HG02798 (cell line): ENCODE data around the gene RASSF7.
"Not testable (repeated sequence)": the region's sequence is repeated elsewhere in the genome, so short reads cannot be mapped to it uniquely, and the experiment has no call there.

Source experiments
- ATAC-seq: cut with Tn5 transposase; IDR thresholded peaks from one replicate; pipeline ENCODE4 v1.9.1; 2021; ENCODE audit warnings: mild to moderate bottlenecking; ENCODE audit not compliant: unreplicated experiment, poor library complexity

Gene RASSF7

GRCh38 chr11:560305-561147, at the start of gene RASSF7, which contains the start of gene LMNTD2:
RASSF7 (plus strand) TSS chr11:560970; CDS start chr11:561769, 799 bp downstream.
LMNTD2 (minus strand) TSS chr11:560738; CDS start chr11:560716, 22 bp downstream.
- peak; percentile 87 for ATAC-seq

- ATAC-seq: no peak
Measured at GRCh38 chr11:512761-513595, 47.8 kb upstream of the RASSF7 start.

GRCh38 chr11:514606-515005, 46.2 kb upstream of the RASSF7 start:
- ATAC-seq: no peak

GRCh38 chr11:515131-515530, 45.6 kb upstream of the RASSF7 start:
- ATAC-seq: no peak

- ATAC-seq: no peak
Measured at GRCh38 chr11:516400-516799, 44.4 kb upstream of the RASSF7 start.

- not testable (repeated sequence) for ATAC-seq
Measured at GRCh38 chr11:516918-517685, 43.7 kb upstream of the RASSF7 start.

GRCh38 chr11:518463-519202, 42.1 kb upstream of the RASSF7 start:
- ATAC-seq: peak; percentile 90

GRCh38 chr11:520428-521176, 40.2 kb upstream of the RASSF7 start:
- no peak for ATAC-seq

- ATAC-seq: no peak
Measured at GRCh38 chr11:521177-521688, 39.5 kb upstream of the RASSF7 start.

- ATAC-seq: no peak
Measured at GRCh38 chr11:526192-526591, 34.6 kb upstream of the RASSF7 start.

- no peak for ATAC-seq
Measured at GRCh38 chr11:528166-528814, 32.5 kb upstream of the RASSF7 start.

GRCh38 chr11:528815-529727, 31.7 kb upstream of the RASSF7 start:
- no peak for ATAC-seq

GRCh38 chr11:529728-530411, 30.9 kb upstream of the RASSF7 start:
- no peak for ATAC-seq

GRCh38 chr11:530960-531831, 29.6 kb upstream of the RASSF7 start:
- ATAC-seq: no peak

- no peak for ATAC-seq
Measured at GRCh38 chr11:531919-532526, 28.7 kb upstream of the RASSF7 start.
